Spleen (tissue), 7 donors: ENCODE measurements around the gene SUCLG2.

ENCODE experiments used
- CTCF ChIP-seq, 11 experiments: fragments of 200-600 bp in 7 of 11; fragments of 450-650 bp in 4 of 11; sonication (generic) in 4 of 11; IDR thresholded peaks in 8 of 11; conservative IDR thresholded peaks in 3 of 11; 1 replicate in 7 of 11; 2 replicates in 4 of 11; pipeline versions ENCODE4 v1.4.0 to v1.8.0; 2016 to 2021; ENCODE audit warnings: antibody characterized with exemption in 11 of 11, inconsistent platforms in 4 of 11, mild to moderate bottlenecking in 1 of 11
- POLR2A ChIP-seq, 3 donors: fragments of 450-650 bp; IDR thresholded peaks; one replicate each; pipeline ENCODE4 v1.5.1; 2017; ENCODE audit warnings: antibody characterized with exemption in 3 of 3, mild to moderate bottlenecking in 1 of 3
- POLR2AphosphoS5 ChIP-seq, 3 donors: sonication (generic); formaldehyde crosslinking; IDR thresholded peaks; one replicate each; pipeline ENCODE4 v1.5.1; 2017; ENCODE audit warnings: antibody characterized with exemption in 3 of 3
- donor health status: DM: no; HTN: no; CAD: no; lungs with moderate emphysema.
- donor health status: DM: no; HTN: no; CAD: no.
- donor health status: DM: no; HTN: no; CAD: no.

GRCh38 chr3:67405193-67405592 is 249.2 kb downstream of the SUCLG2 start:
- TF ChIP-seq CTCF (IDR thresholded peaks at IDR 0.05 in 8 of 11, conservative IDR thresholded peaks at IDR 0.05 in 3 of 11) (no peak), POLR2AphosphoS5 (IDR thresholded peaks at IDR 0.05) (no peak), POLR2A (IDR thresholded peaks at IDR 0.05) (no peak)
